Neural progenitor cell (in vitro differentiated cells): Measurements from ENCODE around the gene AP2A2.

Experiments used
- CTCF ChIP-seq: fragments of 200-600 bp; sonication (generic); IDR thresholded peaks from 2 replicates; pipeline ENCODE4 v1.5.1; 2017; ENCODE audit warnings: antibody characterized with exemption, mild to moderate bottlenecking
- EZH2 ChIP-seq: fragments of 200-600 bp; sonication (generic); IDR thresholded peaks from 2 replicates; pipeline ENCODE4 v1.6.1; 2017; ENCODE audit warnings: antibody characterized with exemption, mild to moderate bottlenecking, moderate library complexity

- TF ChIP-seq CTCF (no peak), EZH2 (no peak)
Measured at GRCh38 chr11:1041936-1042608, 116.4 kb downstream of the AP2A2 start.
